Astrocyte (in vitro differentiated cells and primary cell): ENCODE measurements around the gene P4HA2.

ENCODE experiments used
- CTCF ChIP-seq: IDR thresholded peaks from 2 replicates; pipeline ENCODE4 v1.5.1; 2011; ENCODE audit warnings: low read depth, mild to moderate bottlenecking, inconsistent platforms, low read length, moderate library complexity; ENCODE audit not compliant: insufficient read depth
- EZH2 ChIP-seq: IDR thresholded peaks from 2 replicates; pipeline ENCODE4 v1.6.1; 2012; ENCODE audit warnings: mild to moderate bottlenecking, low read length, inconsistent platforms; ENCODE audit not compliant: insufficient read depth

GRCh38 chr5:132237141-132237540 lies 9.5 kb upstream of the P4HA2 start:
- TF ChIP-seq CTCF = peak; percentile 5
- TF ChIP-seq EZH2 = no peak
